GM12878 (cell line): ENCODE data around the gene CA11. TPM values are rescaled to one million over a fixed set of nuclear protein-coding genes. Genes with fewer than 3 reads are reported as not detected.

Experiments used
- ATAC-seq: fragments of 200-7000 bp; cut with Tn5 transposase; 3 replicates; pipeline ENCODE4 v1.9.1; 2020; ENCODE audit warnings: mild to moderate bottlenecking, moderate library complexity
- BruUV-seq: library from RNA; stranded (reverse); fragments of 400-500 nt; replicated peaks from 2 replicates; lab custom pipeline; 2021; lab: Mats Ljungman, UMichigan
- CTCF ChIA-PET: fragments of 300-600 bp; sonication (Branson Sonifier 250); formaldehyde crosslinking; extraction: SDS; loops from one replicate; lab custom pipeline; 2021; ENCODE audit warnings: inconsistent platforms; lab: Yijun Ruan, JAX
- POLR2A ChIA-PET: fragments of 350-600 bp; formaldehyde crosslinking; extraction: SDS; loops from one replicate; lab custom pipeline; 2021; ENCODE audit warnings: inconsistent platforms; lab: Charles Lee
- RAD21 ChIA-PET: fragments of 300-600 bp; sonication (Branson Sonifier 250); formaldehyde crosslinking; loops from one replicate; lab custom pipeline; 2023; ENCODE audit warnings: antibody characterized with exemption; ENCODE audit not compliant: unreplicated experiment; lab: Charles Lee
- SMC1A ChIA-PET: fragments of 300-600 bp; sonication (Branson Sonifier 250); formaldehyde crosslinking; loops from one replicate; lab custom pipeline; 2023; ENCODE audit not compliant: unreplicated experiment, uncharacterized antibody; lab: Charles Lee
- DNase-seq: peaks from one replicate; pipeline ENCODE4 v3.0.0-alpha.2; 2011; ENCODE audit warnings: low read depth, low spot score
- FAIRE-seq: peaks from 3 replicates; lab custom pipeline; 2011; peaks lifted over from hg19 to GRCh38; lab: Jason Lieb, UNC
- H2AFZ ChIP-seq: 2 replicates; pipeline ENCODE4 v1.6.0; 2011; ENCODE audit warnings: low read depth, low read length, control low read depth; ENCODE audit not compliant: control insufficient read depth
- H3K27ac ChIP-seq: 2 replicates; pipeline ENCODE4 v1.5.1; 2011; ENCODE audit warnings: control low read depth; ENCODE audit not compliant: control insufficient read depth, insufficient read depth
- H3K27me3 ChIP-seq, 2 experiments: replicated peaks in 1 of 2; 2 replicates each; pipeline versions ENCODE4 v1.6.0 to v1.6.1; 2011; ENCODE audit warnings: low read length in 1 of 2; ENCODE audit not compliant: control insufficient read depth in 2 of 2, insufficient read depth in 2 of 2
- H3K36me3 ChIP-seq, 2 experiments: 2 replicates each; pipeline ENCODE4 v1.5.1; 2011; ENCODE audit warnings: low read length in 1 of 2; ENCODE audit not compliant: control insufficient read depth in 2 of 2, insufficient read depth in 2 of 2
- H3K4me1 ChIP-seq: 2 replicates; pipeline ENCODE4 v1.6.1; 2011; ENCODE audit warnings: mild to moderate bottlenecking, low read length, moderate library complexity, mixed read lengths; ENCODE audit not compliant: control insufficient read depth, insufficient read depth
- H3K4me2 ChIP-seq: 2 replicates; pipeline ENCODE4 v1.6.0; 2011; ENCODE audit warnings: control low read depth; ENCODE audit not compliant: control insufficient read depth, insufficient read depth
- H3K4me3 ChIP-seq: fragments of 200-600 bp; sonication (generic); 2 replicates; pipeline ENCODE4 v1.5.1; 2016
- H3K79me2 ChIP-seq: 2 replicates; pipeline ENCODE4 v1.6.0; 2011; ENCODE audit warnings: low read length; ENCODE audit not compliant: control insufficient read depth, insufficient read depth
- H3K9ac ChIP-seq: 2 replicates; pipeline ENCODE4 v1.8.0; 2011; ENCODE audit warnings: low read length, control low read depth, mixed read lengths; ENCODE audit not compliant: control insufficient read depth, insufficient read depth
- H3K9me3 ChIP-seq: replicated peaks from 3 replicates; pipeline ENCODE4 v1.5.1; 2011; ENCODE audit warnings: mild to moderate bottlenecking, low read length; ENCODE audit not compliant: control insufficient read depth, insufficient read depth
- H4K20me1 ChIP-seq: 2 replicates; pipeline ENCODE4 v1.6.0; 2011; ENCODE audit not compliant: control insufficient read depth, insufficient read depth
- CEBPB ChIP-seq, 2 experiments: fragments of 150-350 bp in 1 of 2; IDR thresholded peaks; 2 replicates each; pipeline ENCODE4 v1.6.1; 2012 to 2014; ENCODE audit warnings: low read depth in 2 of 2, low read length in 2 of 2, borderline replicate concordance in 1 of 2, inconsistent platforms in 1 of 2
- CUX1 ChIP-seq: IDR thresholded peaks from 2 replicates; pipeline ENCODE4 v1.6.1; 2012; ENCODE audit warnings: improper control_type of control experiment, low read depth, low read length; ENCODE audit not compliant: insufficient replicate concordance
- DPF2 ChIP-seq: fragments of 450-650 bp; IDR thresholded peaks from 2 replicates; pipeline ENCODE4 v1.6.1; 2017; ENCODE audit warnings: mild to moderate bottlenecking
- EGR1 ChIP-seq, 2 experiments: IDR thresholded peaks; 1 replicate in 1 of 2; 2 replicates in 1 of 2; pipeline ENCODE4 v1.6.1; 2011 to 2012; ENCODE audit warnings: low read depth in 2 of 2, low read length in 2 of 2, borderline replicate concordance in 1 of 2, mild to moderate bottlenecking in 1 of 2, moderate library complexity in 1 of 2
- FOS ChIP-seq: IDR thresholded peaks from 3 replicates; pipeline ENCODE4 v1.6.1; 2011; ENCODE audit warnings: borderline replicate concordance; ENCODE audit not compliant: insufficient read length; ENCODE audit errors: extremely low read depth
- GATAD2B ChIP-seq: fragments of 450-650 bp; conservative IDR thresholded peaks from 2 replicates; pipeline ENCODE4 v1.6.1; 2017; ENCODE audit warnings: low read depth, mild to moderate bottlenecking, moderate library complexity
- POLR2A ChIP-seq: IDR thresholded peaks from 2 replicates; pipeline ENCODE4 v1.6.1; 2011; ENCODE audit warnings: low read depth, mild to moderate bottlenecking, low read length
- SIN3A ChIP-seq: IDR thresholded peaks from 2 replicates; pipeline ENCODE4 v1.6.1; 2012; ENCODE audit warnings: low read depth, low read length, improper control_type of control experiment
- SP1 ChIP-seq: IDR thresholded peaks from one replicate; pipeline ENCODE4 v1.6.1; 2011; ENCODE audit warnings: low read depth, low read length
- WGBS: methylation state at CpG from one replicate; pipeline ENCODE4 v1.1.6; 2016; ENCODE audit warnings: low lambda C conversion rate; ENCODE audit not compliant: insufficient replicate concordance, insufficient coverage; ENCODE audit errors: missing lambda C conversion rate; 5-methylcytosine and 5-hydroxymethylcytosine counted together
- in situ Hi-C: fragments of 300-500 bp; cut with MboI; formaldehyde crosslinking; loops from 9 replicates; pipeline ENCODE4 v1.14.3; 2018; ENCODE audit warnings: mixed read lengths
- intact Hi-C: fragments of 100-400 bp; cut with micrococcal nuclease; formaldehyde crosslinking; loops from one replicate; pipeline ENCODE4 v1.14.2; 2022; ENCODE audit not compliant: unreplicated experiment
- polyA plus RNA-seq, 11 experiments: library from polyadenylated mRNA; depleted of rRNA in 4 of 11; unstranded in 6 of 11; stranded (reverse) in 5 of 11; fragments of >200 nt; fragmentation: Nextera tagmentation in 4 of 11; fragmentation: Illumina TruSeq in 1 of 11; extraction: Ambion mirVana in 4 of 11; extraction: Trizol in 1 of 11; gene quantifications; 1 replicate in 1 of 11; 2 replicates in 10 of 11; pipeline versions ENCODE4 v1.2.1 to v1.2.3, GENCODE V29; 2011 to 2016; ENCODE audit warnings: inconsistent platforms in 2 of 11, missing spikeins in 2 of 11, low read depth in 1 of 11
- total RNA-seq, 4 experiments: library from RNA; depleted of rRNA in 3 of 4; stranded (reverse); fragments of >200 nt in 3 of 4; fragmentation: Illumina TruSeq in 1 of 4; extraction: Trizol in 1 of 4; gene quantifications; 2 replicates each; pipeline versions ENCODE4 v1.2.1 to v1.2.3, GENCODE V29; 2013 to 2021
- TF ChIP-seq, protein P1 (sequence below), 3 experiments: IDR thresholded peaks in 2 of 3; conservative IDR thresholded peaks in 1 of 3; 2 replicates each; pipeline ENCODE4 v1.5.1; 2011; ENCODE audit warnings: low read depth in 3 of 3, low read length in 3 of 3, mild to moderate bottlenecking in 3 of 3, control low read depth in 2 of 3, moderate library complexity in 2 of 3, inconsistent platforms in 1 of 3, mixed read lengths in 1 of 3; ENCODE audit not compliant: control insufficient read depth in 2 of 3, insufficient read depth in 1 of 3; ENCODE audit errors: extremely low read depth in 1 of 3
- TF ChIP-seq, protein P2 (sequence below): IDR thresholded peaks from 2 replicates; pipeline ENCODE4 v1.6.1; 2011; ENCODE audit warnings: mild to moderate bottlenecking, low read depth, low read length, moderate library complexity; ENCODE audit not compliant: insufficient replicate concordance
- TF ChIP-seq, protein P3 (sequence below): fragments of 450-650 bp; IDR thresholded peaks from 2 replicates; pipeline ENCODE4 v1.6.1; 2016; ENCODE audit warnings: mild to moderate bottlenecking

The CA11 gene
- total and polyA plus RNA-seq, 10 of the 15 experiments (the other 5 are each of a cell fraction or from before 2014, with no cell fraction given): 1.7 to 7.5 (median 2.4) TPM

DNA sequence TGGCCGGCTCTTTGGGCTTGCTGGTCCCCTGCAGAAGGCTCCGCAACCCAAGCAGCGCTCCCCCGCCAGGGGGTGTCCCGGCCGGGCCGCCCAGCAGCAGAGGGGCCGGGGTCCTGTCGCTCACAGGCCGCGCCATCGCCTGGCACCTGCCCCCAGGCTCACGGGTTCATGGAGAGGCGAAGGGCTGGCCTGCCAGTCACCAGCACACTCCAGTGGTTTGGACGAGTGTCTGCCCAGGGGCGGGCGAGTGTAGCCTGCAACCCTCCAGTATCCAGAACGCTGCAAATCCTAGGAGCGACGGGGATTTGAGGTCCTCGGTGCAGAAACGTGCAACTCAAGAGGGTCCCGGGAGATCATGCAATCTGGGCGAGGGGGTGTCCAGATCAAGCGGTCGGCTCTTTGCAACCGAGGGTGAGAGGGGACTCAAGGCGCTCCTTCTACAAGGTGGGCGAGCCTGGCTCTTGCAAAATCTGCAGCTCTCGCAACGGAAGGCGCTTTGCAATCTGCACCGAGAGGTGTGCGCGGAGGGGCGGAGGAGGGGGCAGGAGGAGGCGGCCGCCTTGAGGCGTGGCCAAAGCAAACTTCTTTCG is 9.0 kb downstream of the CA11 start, which contains the start of gene DBP:
Gene DBP, minus strand, starts transcription at position 521 of the 590 bp plus-strand sequence. Its CDS starts 385 bp downstream, at position 136.
- Histone ChIP-seq H3K4me1 (peaks cover 28% of the 10 kb centered on the region), H3K79me2 (peaks cover 5% of the 10 kb centered on the region), H3K36me3 (no peaks in the 10 kb centered on the region), H3K27ac (peak within 1 kb of the TSS; percentile 93), H3K27me3 (no peaks in the 10 kb centered on the region), H3K4me3 (peak within 1 kb of the TSS; percentile 89), H4K20me1 (no peaks in the 10 kb centered on the region), H3K9me3 (no peaks in the 10 kb centered on the region), H3K4me2 (peak within 1 kb of the TSS; percentile 86), H3K9ac (peak within 1 kb of the TSS; percentile 72), H2AFZ (peak within 1 kb of the TSS; percentile 71)
- ChIA-PET RAD21 (interaction anchor here (1.3 kb wide), 1 partner anchor 356 kb away, joined by 3 read pairs; the partner anchor contains the start of genes GYS1 and RUVBL2), CTCF (no interaction called here), POLR2A (interaction anchor here (0.6 to 1.3 kb wide), 6 partner anchors 9 to 328 kb away, joined by 3 to 11 read pairs (median 4); partner anchors contain the start of gene FTL), SMC1A (interaction anchor here (1.3 kb wide), 1 partner anchor 8 kb away, joined by 4 read pairs; the partner anchor contains the start of gene CA11)
- DNase-seq: no peak
- BruUV-seq: no TSS peak
- no peak for FAIRE-seq
- ATAC-seq: peak; percentile 4; the same call in 2 of the 3 replicates
- WGBS: under 1% methylated on average over 40 of the region's 40 CpGs
- intact Hi-C loops (loop anchor here (10.0 kb wide), 1 partner anchor 328 kb away; the partner anchor contains the start of gene FTL), in situ Hi-C loops (loop anchor here (25.0 kb wide), 1 partner anchor 1250 kb away; the partner anchor contains the start of genes AKT1S1, IL4I1 and TBC1D17)
- TF ChIP-seq CUX1 (no peak), CEBPB (IDR thresholded peaks at IDR 0.05; ENCODE audit: borderline replicate concordance in 1 of 2, low read depth in 2 of 2, low read length in 2 of 2) (0 out of 4 replicates have a peak, but pooled peaks of 1 of the 2 experiments have one; percentile 4), POLR2A (peak; percentile 65; the same call in 1 of the 2 replicates), SIN3A (0 out of 2 replicates have a peak, but pooled peaks have one; percentile 30), GATAD2B (0 out of 2 replicates have a peak, but pooled peaks have one; percentile 57), FOS (no peak), SP1 (no peak), DPF2 (0 out of 2 replicates have a peak, but pooled peaks have one; percentile 49), EGR1 (IDR thresholded peaks at IDR 0.05; ENCODE audit: borderline replicate concordance in 1 of 2, low read depth in 2 of 2, low read length in 2 of 2) (peak in 1 of 2 experiments; percentile 50; a peak in 1 of 3 replicates)
- TF ChIP-seq, protein P1, sequence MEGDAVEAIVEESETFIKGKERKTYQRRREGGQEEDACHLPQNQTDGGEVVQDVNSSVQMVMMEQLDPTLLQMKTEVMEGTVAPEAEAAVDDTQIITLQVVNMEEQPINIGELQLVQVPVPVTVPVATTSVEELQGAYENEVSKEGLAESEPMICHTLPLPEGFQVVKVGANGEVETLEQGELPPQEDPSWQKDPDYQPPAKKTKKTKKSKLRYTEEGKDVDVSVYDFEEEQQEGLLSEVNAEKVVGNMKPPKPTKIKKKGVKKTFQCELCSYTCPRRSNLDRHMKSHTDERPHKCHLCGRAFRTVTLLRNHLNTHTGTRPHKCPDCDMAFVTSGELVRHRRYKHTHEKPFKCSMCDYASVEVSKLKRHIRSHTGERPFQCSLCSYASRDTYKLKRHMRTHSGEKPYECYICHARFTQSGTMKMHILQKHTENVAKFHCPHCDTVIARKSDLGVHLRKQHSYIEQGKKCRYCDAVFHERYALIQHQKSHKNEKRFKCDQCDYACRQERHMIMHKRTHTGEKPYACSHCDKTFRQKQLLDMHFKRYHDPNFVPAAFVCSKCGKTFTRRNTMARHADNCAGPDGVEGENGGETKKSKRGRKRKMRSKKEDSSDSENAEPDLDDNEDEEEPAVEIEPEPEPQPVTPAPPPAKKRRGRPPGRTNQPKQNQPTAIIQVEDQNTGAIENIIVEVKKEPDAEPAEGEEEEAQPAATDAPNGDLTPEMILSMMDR (IDR thresholded peaks at IDR 0.05 in 2 of 3, conservative IDR thresholded peaks at IDR 0.05 in 1 of 3; ENCODE audit: control insufficient read depth in 2 of 3, extremely low read depth in 1 of 3, insufficient read depth in 1 of 3, low read depth in 3 of 3, low read length in 3 of 3): 0 out of 6 replicates have a peak, but pooled peaks of 2 of the 3 experiments have one; percentile 5 to 8
- TF ChIP-seq, protein P2, sequence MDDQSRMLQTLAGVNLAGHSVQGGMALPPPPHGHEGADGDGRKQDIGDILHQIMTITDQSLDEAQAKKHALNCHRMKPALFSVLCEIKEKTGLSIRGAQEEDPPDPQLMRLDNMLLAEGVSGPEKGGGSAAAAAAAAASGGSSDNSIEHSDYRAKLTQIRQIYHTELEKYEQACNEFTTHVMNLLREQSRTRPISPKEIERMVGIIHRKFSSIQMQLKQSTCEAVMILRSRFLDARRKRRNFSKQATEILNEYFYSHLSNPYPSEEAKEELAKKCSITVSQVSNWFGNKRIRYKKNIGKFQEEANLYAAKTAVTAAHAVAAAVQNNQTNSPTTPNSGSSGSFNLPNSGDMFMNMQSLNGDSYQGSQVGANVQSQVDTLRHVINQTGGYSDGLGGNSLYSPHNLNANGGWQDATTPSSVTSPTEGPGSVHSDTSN: peak; percentile 44
- TF ChIP-seq, protein P3, sequence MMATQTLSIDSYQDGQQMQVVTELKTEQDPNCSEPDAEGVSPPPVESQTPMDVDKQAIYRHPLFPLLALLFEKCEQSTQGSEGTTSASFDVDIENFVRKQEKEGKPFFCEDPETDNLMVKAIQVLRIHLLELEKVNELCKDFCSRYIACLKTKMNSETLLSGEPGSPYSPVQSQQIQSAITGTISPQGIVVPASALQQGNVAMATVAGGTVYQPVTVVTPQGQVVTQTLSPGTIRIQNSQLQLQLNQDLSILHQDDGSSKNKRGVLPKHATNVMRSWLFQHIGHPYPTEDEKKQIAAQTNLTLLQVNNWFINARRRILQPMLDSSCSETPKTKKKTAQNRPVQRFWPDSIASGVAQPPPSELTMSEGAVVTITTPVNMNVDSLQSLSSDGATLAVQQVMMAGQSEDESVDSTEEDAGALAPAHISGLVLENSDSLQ: peak; percentile 84
